ENCODE data around the gene ERCC4.

- TF ChIP-seq POLR2A (IDR thresholded peaks at IDR 0.05; ENCODE audit: extremely low read depth, insufficient read length) = no peak
- no peak for TF ChIP-seq CTCF (IDR thresholded peaks at IDR 0.05; ENCODE audit: low read depth, low read length)
- no peak for TF ChIP-seq MAX (IDR thresholded peaks at IDR 0.05; ENCODE audit: low read depth, low read length)
Measured at GRCh38 chr16:13926464-13926863, 6.5 kb downstream of the ERCC4 start.
